GM12892 (cell line): ENCODE data around the gene ANXA3.

ENCODE experiments used
- DNase-seq: peaks from one replicate; pipeline ENCODE4 v3.0.0; 2011; ENCODE audit not compliant: insufficient read length
- FAIRE-seq: peaks from 2 replicates; lab custom pipeline; 2011; peaks lifted over from hg19 to GRCh38; lab: Jason Lieb, UNC
- POLR2A ChIP-seq: IDR thresholded peaks from 2 replicates; pipeline ENCODE4 v1.6.1; 2011; ENCODE audit warnings: low read depth, low read length, control low read depth
- POLR2AphosphoS5 ChIP-seq: IDR thresholded peaks from 2 replicates; pipeline ENCODE4 v1.6.1; 2011; ENCODE audit warnings: low read depth, low read length, control low read depth
- TAF1 ChIP-seq: IDR thresholded peaks from 2 replicates; pipeline ENCODE4 v1.6.1; 2011; ENCODE audit warnings: low read depth, mild to moderate bottlenecking, control low read depth, low read length, borderline replicate concordance

ANXA3 gene

GRCh38 chr4:78561677-78562076 is 10.1 kb downstream of the ANXA3 start:
- no peak for TF ChIP-seq POLR2A
- TF ChIP-seq TAF1 = no peak
- TF ChIP-seq POLR2AphosphoS5 = no peak
- FAIRE-seq = no peak
- DNase-seq = no peak

GRCh38 chr4:78562687-78563086 is 11.1 kb downstream of the ANXA3 start:
- DNase-seq (no peak), FAIRE-seq (no peak)
- TF ChIP-seq POLR2AphosphoS5 (no peak), POLR2A (no peak), TAF1 (no peak)

- no peak for FAIRE-seq
- TF ChIP-seq POLR2A (no peak), POLR2AphosphoS5 (no peak), TAF1 (no peak)
These were observed 14.4 kb downstream of the ANXA3 start for GRCh38 chr4:78565971-78566372.

GRCh38 chr4:78566834-78567499 is 15.4 kb downstream of the ANXA3 start:
- DNase-seq = no peak
- no peak for FAIRE-seq
- TF ChIP-seq POLR2A (no peak), POLR2AphosphoS5 (no peak), TAF1 (no peak)

More at GRCh38 chr4:78565971-78566372, 14.4 kb downstream of the ANXA3 start:
- DNase-seq = no peak

- FAIRE-seq (no peak), DNase-seq (no peak)
- TF ChIP-seq TAF1 (no peak), POLR2AphosphoS5 (no peak), POLR2A (no peak)
These were observed 16.0 kb downstream of the ANXA3 start for GRCh38 chr4:78567500-78568060.

GRCh38 chr4:78568640-78569305 is 17.2 kb downstream of the ANXA3 start:
- DNase-seq = no peak
- no peak for TF ChIP-seq POLR2AphosphoS5
- TF ChIP-seq TAF1 = no peak
- TF ChIP-seq POLR2A = no peak
- FAIRE-seq = no peak

GRCh38 chr4:78569306-78569821 is 17.8 kb downstream of the ANXA3 start:
- DNase-seq (no peak), FAIRE-seq (no peak)

GRCh38 chr4:78570117-78570516 is 18.5 kb downstream of the ANXA3 start:
- DNase-seq = no peak
- no peak for TF ChIP-seq TAF1
- TF ChIP-seq POLR2AphosphoS5 = no peak
- TF ChIP-seq POLR2A = no peak
- no peak for FAIRE-seq

More at GRCh38 chr4:78569306-78569821, 17.8 kb downstream of the ANXA3 start:
- TF ChIP-seq POLR2AphosphoS5 = no peak
- TF ChIP-seq TAF1 = no peak
- no peak for TF ChIP-seq POLR2A

- TF ChIP-seq POLR2AphosphoS5 = no peak
- no peak for TF ChIP-seq POLR2A
- TF ChIP-seq TAF1 = no peak
- DNase-seq (no peak), FAIRE-seq (no peak)
These were observed 20.2 kb downstream of the ANXA3 start for GRCh38 chr4:78571804-78572203.

GRCh38 chr4:78578674-78579425 is 27.3 kb downstream of the ANXA3 start:
- no peak for DNase-seq
- no peak for FAIRE-seq
- TF ChIP-seq POLR2A = no peak

GRCh38 chr4:78581618-78582017 is 30.0 kb downstream of the ANXA3 start:
- DNase-seq (no peak), FAIRE-seq (no peak)
- no peak for TF ChIP-seq TAF1
- no peak for TF ChIP-seq POLR2A
- no peak for TF ChIP-seq POLR2AphosphoS5

GRCh38 chr4:78584863-78585547 is 33.4 kb downstream of the ANXA3 start:
- TF ChIP-seq TAF1 = no peak
- TF ChIP-seq POLR2A = no peak
- TF ChIP-seq POLR2AphosphoS5 = no peak
- no peak for FAIRE-seq
- DNase-seq = no peak
